SJSA1 (cell line): ENCODE results near the gene TIMP3. TPM values are rescaled to one million over a fixed set of nuclear protein-coding genes. Genes with fewer than 3 reads are reported as not detected.

Experiments used
- DNase-seq, 2 experiments: peaks; one replicate each; pipeline ENCODE4 v3.0.0-alpha.2; 2015 to 2020; ENCODE audit warnings: low spot score in 2 of 2, low read depth in 1 of 2
- H3K27ac ChIP-seq: fragments of 250-450 bp; sonication (Bioruptor Pico); 2 replicates; pipeline ENCODE4 v1.5.1; 2020; ENCODE audit warnings: mild to moderate bottlenecking, moderate library complexity
- H3K27me3 ChIP-seq: fragments of 250-450 bp; sonication (Bioruptor Pico); replicated peaks from 2 replicates; pipeline ENCODE4 v1.5.1; 2020; ENCODE audit warnings: mild to moderate bottlenecking, moderate library complexity
- H3K36me3 ChIP-seq: fragments of 250-450 bp; sonication (Bioruptor Pico); 2 replicates; pipeline ENCODE4 v1.5.1; 2020; ENCODE audit warnings: mild to moderate bottlenecking
- H3K4me1 ChIP-seq: fragments of 250-450 bp; sonication (Bioruptor Pico); replicated peaks from 2 replicates; pipeline ENCODE4 v1.6.1; 2021; ENCODE audit warnings: mild to moderate bottlenecking
- H3K4me3 ChIP-seq: fragments of 250-450 bp; sonication (Bioruptor Pico); 2 replicates; pipeline ENCODE4 v1.5.1; 2020; ENCODE audit warnings: mild to moderate bottlenecking
- H3K9me3 ChIP-seq: fragments of 250-450 bp; sonication (Bioruptor Pico); replicated peaks from 2 replicates; pipeline ENCODE4 v1.5.1; 2020; ENCODE audit warnings: mild to moderate bottlenecking
- total RNA-seq: library from RNA; depleted of rRNA; stranded (reverse); fragments of >200 nt; shearing (Covaris generic); gene quantifications from 2 replicates; pipeline ENCODE4 v1.2.3, GENCODE V29; 2014

Gene TIMP3
- total RNA-seq, 1 experiment from 2014 or later: 38.1 TPM

DNA sequence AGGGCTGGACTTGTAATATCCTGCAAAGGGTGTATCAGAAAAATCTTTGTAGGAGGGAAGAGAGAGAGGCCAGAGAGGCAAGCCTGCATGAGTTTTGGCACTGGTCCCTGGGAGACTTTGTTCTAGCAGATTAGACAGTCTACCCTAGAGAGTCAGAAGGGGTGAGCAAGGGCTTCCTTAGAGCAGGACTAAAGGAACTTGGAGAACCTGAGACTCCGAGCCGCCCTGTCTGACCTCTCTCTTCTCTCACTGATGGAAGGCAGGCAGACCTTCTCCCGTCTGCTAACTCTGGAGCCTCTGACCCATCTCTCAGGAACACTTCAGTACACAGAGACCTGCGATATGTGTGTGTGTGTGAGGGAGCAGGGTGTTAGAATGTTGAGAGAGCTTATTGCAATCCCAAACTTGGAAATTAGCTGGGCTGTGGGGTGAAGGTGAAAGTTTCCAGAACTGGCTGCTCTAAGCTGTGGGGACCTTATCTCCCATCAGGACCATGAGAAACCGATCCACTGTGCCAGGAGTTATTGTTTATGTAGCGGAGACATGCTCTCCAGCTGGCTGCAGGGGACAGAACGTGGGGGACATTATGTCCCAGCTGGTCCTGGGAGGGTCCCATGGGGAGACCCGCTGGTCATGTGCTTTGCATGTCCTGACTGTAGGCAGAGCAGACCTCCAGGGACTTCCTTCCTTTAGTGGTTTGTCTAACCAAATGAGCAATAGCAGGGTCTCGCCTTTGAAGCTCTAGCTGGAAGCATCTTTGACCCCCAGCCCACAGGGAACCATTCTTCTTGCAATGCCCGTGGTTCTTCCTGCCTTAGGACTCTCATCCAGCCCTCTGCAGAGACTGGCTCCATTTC lies 51.1 kb downstream of the TIMP3 start:
- DNase-seq: no peak
- Histone ChIP-seq H3K36me3 (peaks cover 3% of the 10 kb centered on the region), H3K4me1 (no peaks in the 10 kb centered on the region), H3K27ac (no peak overlapping the region), H3K9me3 (no peaks in the 10 kb centered on the region), H3K4me3 (no peak overlapping the region), H3K27me3 (no peaks in the 10 kb centered on the region)

DNA sequence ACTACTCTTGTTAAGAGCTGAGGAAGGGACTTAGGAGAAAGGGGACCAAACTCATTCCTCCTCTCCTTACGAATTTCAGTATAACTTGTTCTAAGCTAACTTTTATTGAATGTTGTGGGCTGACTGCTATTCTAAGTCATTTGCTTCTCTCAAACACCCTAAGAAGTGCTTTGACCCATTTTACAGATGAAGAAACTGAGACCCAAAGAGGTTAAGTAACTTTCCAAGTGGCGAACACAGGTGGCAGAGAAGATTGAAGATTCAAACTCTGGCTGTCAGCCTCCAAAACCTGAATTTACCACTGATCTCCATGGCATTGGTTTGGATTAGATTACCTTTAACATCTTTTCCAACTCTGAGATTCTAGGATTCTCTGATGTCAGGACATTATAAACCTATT lies 52.2 kb downstream of the TIMP3 start:
- no peaks in the 10 kb centered on the region for H3K27me3 ChIP-seq
- H3K9me3 ChIP-seq: no peaks in the 10 kb centered on the region
- peaks cover 4% of the 10 kb centered on the region for H3K36me3 ChIP-seq
- no peaks in the 10 kb centered on the region for H3K4me1 ChIP-seq
- no peak for DNase-seq
- no peak overlapping the region for H3K4me3 ChIP-seq
- no peak overlapping the region for H3K27ac ChIP-seq

DNA sequence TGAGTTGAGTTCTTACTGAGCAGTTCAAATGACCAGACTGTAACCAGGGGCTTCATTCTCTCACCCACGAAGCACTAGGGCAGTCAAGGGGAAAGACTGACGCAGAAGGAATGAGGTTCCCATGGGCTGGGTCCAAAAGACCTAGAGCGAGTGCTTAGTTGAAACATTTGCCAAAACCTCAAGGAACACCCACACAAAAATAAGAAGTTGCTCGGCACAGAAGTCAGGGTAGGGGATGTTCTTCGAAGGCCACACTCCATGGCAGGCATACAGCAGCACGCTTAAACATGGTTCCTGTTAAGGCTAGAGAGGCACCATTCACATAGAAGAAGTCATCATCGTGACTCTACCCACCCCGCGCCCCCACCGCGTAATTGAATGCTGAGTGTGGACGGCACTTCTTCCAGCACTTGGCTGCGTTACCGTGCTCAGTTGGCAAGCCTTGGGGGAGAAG lies 52.9 kb downstream of the TIMP3 start:
- Histone ChIP-seq H3K9me3 (no peaks in the 10 kb centered on the region), H3K27me3 (no peaks in the 10 kb centered on the region), H3K4me3 (no peak overlapping the region), H3K27ac (no peak overlapping the region), H3K4me1 (no peaks in the 10 kb centered on the region), H3K36me3 (peaks cover 8% of the 10 kb centered on the region)
- no peak for DNase-seq

DNA sequence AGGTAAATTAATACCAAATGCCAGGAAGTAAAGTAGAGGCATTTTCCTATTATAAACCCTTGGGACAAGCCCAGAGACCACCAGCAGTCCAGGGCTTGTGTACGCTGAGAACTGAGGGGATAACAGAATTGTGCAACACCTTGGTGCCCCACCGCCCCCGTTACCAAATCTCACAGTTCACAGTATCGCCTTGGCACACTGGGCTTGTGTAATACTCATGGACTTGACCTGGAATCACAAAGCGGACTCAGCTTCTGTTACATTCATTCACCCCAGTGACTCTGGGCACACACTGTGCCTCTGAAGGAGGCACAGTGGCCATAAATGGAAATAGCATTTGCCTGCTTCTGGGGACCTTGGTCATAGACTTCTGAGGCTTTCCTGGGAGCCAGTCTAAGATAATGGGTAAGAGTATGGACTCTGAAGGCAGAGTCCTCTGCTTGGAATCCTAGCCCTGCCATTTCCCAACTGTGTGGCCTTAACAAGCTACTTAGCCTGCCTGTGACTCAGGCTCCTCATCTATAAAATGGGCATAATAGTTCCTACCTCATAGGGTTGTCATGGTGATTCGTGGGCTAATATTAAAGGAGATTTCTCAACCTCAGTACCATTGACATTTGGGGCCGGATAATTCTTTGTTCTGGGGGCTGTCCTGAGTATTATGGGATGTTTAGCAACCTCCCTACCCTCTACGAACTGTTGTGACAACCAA lies 53.7 kb downstream of the TIMP3 start:
- DNase-seq: no peak
- no peaks in the 10 kb centered on the region for H3K4me1 ChIP-seq
- H3K36me3 ChIP-seq: peaks cover 7% of the 10 kb centered on the region
- H3K9me3 ChIP-seq: no peaks in the 10 kb centered on the region
- H3K27me3 ChIP-seq: no peaks in the 10 kb centered on the region
- no peak overlapping the region for H3K4me3 ChIP-seq
- no peak overlapping the region for H3K27ac ChIP-seq

DNA sequence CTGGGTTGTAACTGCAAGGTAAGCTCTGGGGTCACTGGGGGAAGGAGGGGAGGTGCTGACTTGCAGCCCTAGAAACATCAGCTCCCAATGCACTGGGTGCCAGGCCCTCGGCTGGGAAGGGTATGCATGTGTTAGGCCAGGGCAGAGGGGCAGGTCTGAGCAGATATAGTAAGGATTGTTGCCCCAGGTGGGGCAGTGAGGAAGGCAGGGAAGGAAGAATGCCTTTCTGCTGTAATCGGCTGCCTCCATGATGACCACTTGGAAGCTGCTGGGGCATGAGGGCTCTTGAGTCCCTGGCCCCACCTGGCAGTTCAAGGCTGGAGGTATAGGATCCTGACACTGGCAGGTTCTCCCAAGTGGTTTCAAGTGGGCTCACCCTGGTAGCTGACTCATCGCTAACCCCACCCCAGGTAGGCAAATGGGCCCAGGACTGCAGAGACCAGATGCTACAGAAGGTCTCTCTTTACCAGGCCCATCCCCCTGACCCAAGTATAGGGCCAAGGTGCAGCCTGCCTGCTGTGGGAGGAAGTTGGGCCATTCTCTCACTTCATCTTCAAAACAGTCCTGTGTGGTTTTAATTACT lies 56.7 kb downstream of the TIMP3 start:
- H3K27me3 ChIP-seq: no peaks in the 10 kb centered on the region
- H3K4me1 ChIP-seq: no peaks in the 10 kb centered on the region
- H3K36me3 ChIP-seq: peaks cover 7% of the 10 kb centered on the region
- no peak overlapping the region for H3K27ac ChIP-seq
- no peak for DNase-seq
- H3K4me3 ChIP-seq: no peak overlapping the region
- no peaks in the 10 kb centered on the region for H3K9me3 ChIP-seq

DNA sequence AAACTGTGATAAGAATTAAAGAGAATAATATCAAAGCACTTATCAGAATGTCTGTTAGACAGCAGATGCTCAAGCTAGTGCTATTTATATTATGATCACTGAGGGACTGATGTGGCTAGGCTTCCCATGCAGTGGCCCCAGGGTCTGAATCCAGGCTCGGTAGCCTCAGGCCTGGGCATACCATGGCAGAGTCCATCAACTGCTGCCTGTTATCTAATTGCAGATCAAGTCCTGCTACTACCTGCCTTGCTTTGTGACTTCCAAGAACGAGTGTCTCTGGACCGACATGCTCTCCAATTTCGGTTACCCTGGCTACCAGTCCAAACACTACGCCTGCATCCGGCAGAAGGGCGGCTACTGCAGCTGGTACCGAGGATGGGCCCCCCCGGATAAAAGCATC lies 57.5 kb downstream of the TIMP3 start:
- Histone ChIP-seq H3K4me1 (no peaks in the 10 kb centered on the region), H3K9me3 (no peaks in the 10 kb centered on the region), H3K4me3 (no peak overlapping the region), H3K27me3 (no peaks in the 10 kb centered on the region), H3K27ac (no peak overlapping the region), H3K36me3 (peaks cover 7% of the 10 kb centered on the region)
- DNase-seq: no peak

DNA sequence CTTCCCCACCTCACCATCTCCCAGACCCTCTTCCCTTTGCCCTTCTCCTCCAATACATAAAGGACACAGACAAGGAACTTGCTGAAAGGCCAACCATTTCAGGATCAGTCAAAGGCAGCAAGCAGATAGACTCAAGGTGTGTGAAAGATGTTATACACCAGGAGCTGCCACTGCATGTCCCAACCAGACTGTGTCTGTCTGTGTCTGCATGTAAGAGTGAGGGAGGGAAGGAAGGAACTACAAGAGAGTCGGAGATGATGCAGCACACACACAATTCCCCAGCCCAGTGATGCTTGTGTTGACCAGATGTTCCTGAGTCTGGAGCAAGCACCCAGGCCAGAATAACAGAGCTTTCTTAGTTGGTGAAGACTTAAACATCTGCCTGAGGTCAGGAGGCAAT lies 58.2 kb downstream of the TIMP3 start:
- no peak overlapping the region for H3K4me3 ChIP-seq
- no peaks in the 10 kb centered on the region for H3K4me1 ChIP-seq
- no peaks in the 10 kb centered on the region for H3K9me3 ChIP-seq
- H3K27me3 ChIP-seq: no peaks in the 10 kb centered on the region
- no peak overlapping the region for H3K27ac ChIP-seq
- no peak for DNase-seq
- peaks cover 7% of the 10 kb centered on the region for H3K36me3 ChIP-seq

DNA sequence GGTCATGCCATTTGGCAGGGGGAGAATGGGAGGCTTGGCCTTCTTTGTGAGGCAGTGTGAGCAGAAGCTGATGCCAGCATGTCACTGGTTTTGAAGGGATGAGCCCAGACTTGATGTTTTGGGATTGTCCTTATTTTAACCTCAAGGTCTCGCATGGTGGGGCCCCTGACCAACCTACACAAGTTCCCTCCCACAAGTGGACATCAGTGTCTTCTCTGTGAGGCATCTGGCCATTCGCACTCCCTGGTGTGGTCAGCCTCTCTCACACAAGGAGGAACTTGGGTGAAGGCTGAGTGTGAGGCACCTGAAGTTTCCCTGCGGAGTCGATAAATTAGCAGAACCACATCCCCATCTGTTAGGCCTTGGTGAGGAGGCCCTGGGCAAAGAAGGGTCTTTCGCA lies 59.8 kb downstream of the TIMP3 start:
- H3K36me3 ChIP-seq: peaks cover 7% of the 10 kb centered on the region

DNA sequence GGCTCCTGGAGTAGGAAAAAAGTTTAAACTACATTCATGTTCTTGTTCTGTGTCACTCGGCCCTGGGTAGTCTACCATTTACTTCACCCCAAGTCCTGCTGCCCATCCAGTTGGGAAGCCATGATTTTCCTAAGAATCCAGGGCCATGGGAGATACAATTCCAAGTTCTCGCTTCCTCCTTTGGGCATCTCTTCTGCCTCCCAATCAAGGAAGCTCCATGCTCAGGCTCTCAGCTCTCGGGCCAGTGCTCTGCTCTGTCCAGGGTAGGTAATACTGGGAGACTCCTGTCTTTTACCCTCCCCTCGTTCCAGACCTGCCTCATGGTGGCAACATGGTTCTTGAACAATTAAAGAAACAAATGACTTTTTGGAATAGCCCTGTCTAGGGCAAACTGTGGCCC lies 60.6 kb downstream of the TIMP3 start:
- DNase-seq: no peak
- Histone ChIP-seq H3K27ac (no peak overlapping the region), H3K4me1 (no peaks in the 10 kb centered on the region), H3K36me3 (peaks cover 7% of the 10 kb centered on the region), H3K9me3 (no peaks in the 10 kb centered on the region), H3K27me3 (no peaks in the 10 kb centered on the region), H3K4me3 (no peak overlapping the region)

More for the DNA sequence above, 59.8 kb downstream of the TIMP3 start:
- Histone ChIP-seq H3K9me3 (no peaks in the 10 kb centered on the region), H3K27ac (no peak overlapping the region), H3K4me3 (no peak overlapping the region), H3K4me1 (no peaks in the 10 kb centered on the region), H3K27me3 (no peaks in the 10 kb centered on the region)
- no peak for DNase-seq

DNA sequence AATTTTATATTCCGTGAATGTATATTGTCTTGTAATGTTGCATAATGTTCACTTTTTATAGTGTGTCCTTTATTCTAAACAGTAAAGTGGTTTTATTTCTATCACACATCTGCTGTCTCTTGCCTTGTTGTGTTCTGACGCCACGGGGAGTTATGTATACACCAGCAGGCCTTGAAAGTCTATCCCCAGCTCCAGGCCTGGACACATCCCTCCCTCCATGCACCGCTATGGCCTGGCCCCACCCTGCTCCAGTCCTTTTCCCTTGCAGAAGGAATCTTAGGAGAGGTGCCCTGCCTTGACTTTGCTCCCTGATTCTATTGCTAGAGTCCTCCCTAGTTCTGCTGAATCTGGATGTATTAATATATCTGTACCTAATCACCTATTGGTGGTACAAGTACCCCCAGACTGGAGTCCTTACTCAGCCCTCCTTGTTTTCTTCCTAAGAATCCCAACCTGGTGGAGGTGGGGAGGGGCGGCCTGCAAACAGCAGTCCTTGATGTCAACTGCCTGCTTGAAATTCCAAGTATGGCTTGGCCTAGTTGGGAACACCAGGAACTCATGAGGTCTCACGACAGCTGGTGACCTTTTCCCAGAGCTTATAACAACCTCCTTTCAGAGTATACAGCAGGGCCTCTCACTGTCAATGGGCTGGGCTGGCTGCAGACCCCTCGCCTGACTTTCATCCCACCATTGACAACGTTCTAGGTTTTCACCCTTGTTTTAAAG lies 61.6 kb downstream of the TIMP3 start:
- DNase-seq: no peak
- Histone ChIP-seq H3K4me3 (no peak overlapping the region), H3K36me3 (peaks cover 7% of the 10 kb centered on the region), H3K27ac (no peak overlapping the region), H3K27me3 (no peaks in the 10 kb centered on the region), H3K9me3 (no peaks in the 10 kb centered on the region; the same call in 1 of the 2 replicates), H3K4me1 (no peaks in the 10 kb centered on the region)

DNA sequence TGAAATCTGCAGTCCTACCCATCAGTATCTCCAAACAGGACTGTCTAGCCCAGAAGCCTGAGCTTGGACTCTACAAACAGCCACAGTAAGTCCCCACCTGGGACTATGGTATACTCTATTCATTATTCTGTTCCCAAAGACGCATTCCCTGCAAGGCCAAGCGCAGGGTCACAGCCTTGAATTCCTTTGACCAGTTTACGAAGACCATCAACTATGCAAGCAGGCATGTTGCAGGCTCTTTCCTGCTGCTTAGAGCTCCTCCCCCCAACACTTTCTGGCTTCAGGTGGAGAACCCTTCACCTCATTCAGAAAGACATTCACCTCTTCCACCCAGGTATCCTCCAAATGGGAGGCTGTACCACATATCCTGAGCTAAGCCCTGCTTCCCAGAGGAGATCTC lies 62.5 kb downstream of the TIMP3 start:
- H3K4me3 ChIP-seq: no peak overlapping the region
- H3K9me3 ChIP-seq: no peaks in the 10 kb centered on the region; the same call in 1 of the 2 replicates
- DNase-seq: no peak
- peaks cover 3% of the 10 kb centered on the region; the same call in 1 of the 2 replicates for H3K36me3 ChIP-seq
- no peaks in the 10 kb centered on the region for H3K4me1 ChIP-seq
- H3K27ac ChIP-seq: no peak overlapping the region
- no peaks in the 10 kb centered on the region for H3K27me3 ChIP-seq

DNA sequence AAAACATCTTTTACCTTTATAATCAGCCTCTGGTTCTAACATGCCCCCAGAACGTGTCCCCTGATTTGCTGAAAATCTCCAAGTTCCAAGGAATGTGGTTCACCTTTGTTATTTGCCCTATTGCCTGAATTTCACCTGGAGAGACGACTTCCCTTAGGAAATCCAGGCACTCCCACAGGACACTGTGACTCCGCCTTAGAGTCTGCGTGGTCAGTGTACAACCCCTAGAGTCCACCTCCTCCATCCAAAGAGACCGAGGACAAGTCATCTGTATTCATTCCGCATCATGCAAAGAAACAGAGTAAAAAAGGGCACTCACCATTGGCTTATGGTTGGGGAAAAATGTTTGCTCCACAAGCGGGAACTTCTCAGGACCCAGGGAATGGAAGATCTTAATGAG lies 63.1 kb downstream of the TIMP3 start:
- H3K27ac ChIP-seq: no peak overlapping the region
- DNase-seq: no peak
- H3K9me3 ChIP-seq: no peaks in the 10 kb centered on the region; the same call in 1 of the 2 replicates
- 0 out of 2 replicates have a peak, but pooled peaks cover 3% of the 10 kb centered on the region for H3K36me3 ChIP-seq
- H3K27me3 ChIP-seq: no peaks in the 10 kb centered on the region
- no peaks in the 10 kb centered on the region for H3K4me1 ChIP-seq
- H3K4me3 ChIP-seq: no peak overlapping the region

DNA sequence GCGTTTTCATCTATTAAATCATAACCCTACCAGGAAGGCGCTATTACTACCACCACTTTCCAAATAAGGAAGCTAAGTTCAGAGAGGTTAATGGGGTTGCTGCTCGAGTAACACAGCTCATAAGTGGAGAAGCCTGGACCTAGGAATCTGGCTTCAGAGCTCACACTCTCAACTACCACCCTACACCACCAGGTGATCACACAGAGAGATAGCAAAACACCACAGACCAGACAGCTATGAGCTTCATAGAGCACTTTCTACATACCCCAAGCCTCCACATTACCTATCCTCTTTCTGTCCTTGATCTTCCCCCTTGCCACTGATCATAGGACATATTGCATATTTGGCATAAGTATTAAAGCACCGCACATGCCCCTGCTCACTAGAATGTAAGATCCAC lies 65.4 kb downstream of the TIMP3 start:
- Histone ChIP-seq H3K27ac (no peak overlapping the region), H3K9me3 (no peaks in the 10 kb centered on the region; the same call in 1 of the 2 replicates), H3K4me3 (no peak overlapping the region), H3K27me3 (no peaks in the 10 kb centered on the region), H3K4me1 (no peaks in the 10 kb centered on the region), H3K36me3 (no peaks in the 10 kb centered on the region)
- no peak for DNase-seq
